Nephron progenitor cell (in vitro differentiated cells): Measurements from ENCODE around the gene WDR86.

ENCODE experiments used
- DNase-seq: peaks from one replicate; pipeline ENCODE4 v3.0.0; 2021
- H3K27ac Mint-ChIP-seq: 2 replicates; pipeline ENCODE4 v1.8.0; 2021; ENCODE audit warnings: mild to moderate bottlenecking, moderate library complexity, mixed read lengths
- H3K27me3 Mint-ChIP-seq: 2 replicates; pipeline ENCODE4 v1.8.0; 2021; ENCODE audit warnings: mild to moderate bottlenecking, low read depth, mixed read lengths; ENCODE audit not compliant: poor library complexity
- H3K36me3 Mint-ChIP-seq: 2 replicates; pipeline ENCODE4 v1.8.0; 2021; ENCODE audit warnings: low read depth, mixed read lengths
- H3K4me1 Mint-ChIP-seq: 2 replicates; pipeline ENCODE4 v1.8.0; 2021; ENCODE audit warnings: mixed read lengths
- H3K4me3 Mint-ChIP-seq: 2 replicates; pipeline ENCODE4 v1.8.0; 2021; ENCODE audit warnings: mild to moderate bottlenecking, moderate library complexity, mixed read lengths
- H3K9me3 Mint-ChIP-seq: 2 replicates; pipeline ENCODE4 v1.8.0; 2021; ENCODE audit warnings: mild to moderate bottlenecking, moderate library complexity, mixed read lengths
- TF ChIP-seq, protein P1 (sequence below): fragments of 200-600 bp; sonication (generic); IDR thresholded peaks from 2 replicates; pipeline ENCODE4 v1.5.0; 2021; ENCODE audit warnings: antibody characterized with exemption

Gene WDR86

GRCh38 chr7:151399906-151400305 lies 9.9 kb downstream of the WDR86 start:
- no peak overlapping the region for H3K4me3 Mint-ChIP-seq

GRCh38 chr7:151399305-151399601 lies 10.6 kb downstream of the WDR86 start:
- TF ChIP-seq, protein P1, sequence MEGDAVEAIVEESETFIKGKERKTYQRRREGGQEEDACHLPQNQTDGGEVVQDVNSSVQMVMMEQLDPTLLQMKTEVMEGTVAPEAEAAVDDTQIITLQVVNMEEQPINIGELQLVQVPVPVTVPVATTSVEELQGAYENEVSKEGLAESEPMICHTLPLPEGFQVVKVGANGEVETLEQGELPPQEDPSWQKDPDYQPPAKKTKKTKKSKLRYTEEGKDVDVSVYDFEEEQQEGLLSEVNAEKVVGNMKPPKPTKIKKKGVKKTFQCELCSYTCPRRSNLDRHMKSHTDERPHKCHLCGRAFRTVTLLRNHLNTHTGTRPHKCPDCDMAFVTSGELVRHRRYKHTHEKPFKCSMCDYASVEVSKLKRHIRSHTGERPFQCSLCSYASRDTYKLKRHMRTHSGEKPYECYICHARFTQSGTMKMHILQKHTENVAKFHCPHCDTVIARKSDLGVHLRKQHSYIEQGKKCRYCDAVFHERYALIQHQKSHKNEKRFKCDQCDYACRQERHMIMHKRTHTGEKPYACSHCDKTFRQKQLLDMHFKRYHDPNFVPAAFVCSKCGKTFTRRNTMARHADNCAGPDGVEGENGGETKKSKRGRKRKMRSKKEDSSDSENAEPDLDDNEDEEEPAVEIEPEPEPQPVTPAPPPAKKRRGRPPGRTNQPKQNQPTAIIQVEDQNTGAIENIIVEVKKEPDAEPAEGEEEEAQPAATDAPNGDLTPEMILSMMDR, result no peak
- no peak overlapping the region for H3K4me3 Mint-ChIP-seq
- H3K27me3 Mint-ChIP-seq, result peaks cover 3% of the 10 kb centered on the region
- no peak for DNase-seq
- peaks cover 41% of the 10 kb centered on the region for H3K36me3 Mint-ChIP-seq
- peaks cover 40% of the 10 kb centered on the region for H3K4me1 Mint-ChIP-seq
- H3K27ac Mint-ChIP-seq, result peak overlapping the region; percentile 61
- H3K9me3 Mint-ChIP-seq, result no peaks in the 10 kb centered on the region

More at GRCh38 chr7:151399906-151400305, 9.9 kb downstream of the WDR86 start:
- H3K4me1 Mint-ChIP-seq, result peaks cover 47% of the 10 kb centered on the region
- DNase-seq, result no peak
- H3K27ac Mint-ChIP-seq, result no peak overlapping the region
- TF ChIP-seq, protein P1, result no peak
- no peaks in the 10 kb centered on the region for H3K9me3 Mint-ChIP-seq
- H3K36me3 Mint-ChIP-seq, result peaks cover 41% of the 10 kb centered on the region
- peaks cover 3% of the 10 kb centered on the region for H3K27me3 Mint-ChIP-seq

DNA sequence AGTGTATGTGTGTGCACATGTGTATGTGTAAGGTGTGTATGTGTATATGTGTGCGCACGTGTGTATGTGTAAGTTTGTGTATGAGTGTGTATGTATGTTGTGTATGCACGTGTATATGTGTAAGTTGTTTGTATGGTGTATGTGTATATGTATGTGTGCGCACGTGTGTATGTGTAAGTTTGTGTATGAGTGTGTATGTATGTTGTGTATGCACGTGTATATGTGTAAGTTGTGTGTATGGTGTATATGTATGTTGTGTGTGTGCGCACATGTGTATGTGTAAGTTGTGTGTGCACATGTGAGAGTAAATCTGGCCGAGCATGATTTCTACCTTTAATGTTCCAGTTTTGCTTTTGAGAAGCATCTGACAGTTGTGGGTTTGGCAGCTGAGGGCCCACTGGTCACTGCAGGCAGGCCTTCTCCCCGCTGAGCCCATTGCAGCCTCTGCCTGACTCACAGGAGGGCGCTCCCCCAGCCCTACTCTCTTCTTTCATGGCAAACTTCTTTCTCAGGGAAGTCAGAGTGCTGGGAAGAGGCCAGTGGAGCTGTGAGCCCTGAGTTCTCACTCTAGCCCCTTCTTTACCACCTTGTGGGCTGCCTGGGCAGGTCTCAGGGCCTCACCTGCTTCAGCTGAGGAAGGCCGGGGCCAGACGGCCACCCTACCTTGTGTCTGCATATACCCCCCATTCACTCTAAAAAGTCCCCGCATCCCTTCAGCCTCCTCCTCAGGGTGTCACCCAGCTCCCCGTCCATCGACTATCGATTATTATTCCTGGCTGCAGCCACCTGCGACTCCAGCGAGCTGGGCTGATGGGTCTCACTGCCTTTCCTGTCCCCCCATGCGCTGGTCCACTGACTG lies 11.2 kb downstream of the WDR86 start:
- peaks cover 41% of the 10 kb centered on the region for H3K36me3 Mint-ChIP-seq

GRCh38 chr7:151397026-151397425 lies 12.8 kb downstream of the WDR86 start:
- peaks cover 39% of the 10 kb centered on the region for H3K4me1 Mint-ChIP-seq
- TF ChIP-seq, protein P1, result no peak
- H3K27me3 Mint-ChIP-seq, result peaks cover 8% of the 10 kb centered on the region

More for the DNA sequence above, 11.2 kb downstream of the WDR86 start:
- TF ChIP-seq, protein P1, result no peak
- no peak for DNase-seq
- peaks cover 3% of the 10 kb centered on the region for H3K27me3 Mint-ChIP-seq
- H3K9me3 Mint-ChIP-seq, result no peaks in the 10 kb centered on the region
- no peak overlapping the region for H3K4me3 Mint-ChIP-seq
- H3K27ac Mint-ChIP-seq, result peak overlapping the region; percentile 61
- peaks cover 39% of the 10 kb centered on the region for H3K4me1 Mint-ChIP-seq

GRCh38 chr7:151396328-151396970 lies 13.4 kb downstream of the WDR86 start:
- TF ChIP-seq, protein P1, result no peak
- Mint-ChIP-seq H3K27me3 (peaks cover 5% of the 10 kb centered on the region), H3K4me1 (peaks cover 38% of the 10 kb centered on the region), H3K27ac (no peak overlapping the region), H3K36me3 (peaks cover 41% of the 10 kb centered on the region), H3K9me3 (no peaks in the 10 kb centered on the region), H3K4me3 (no peak overlapping the region)
- no peak for DNase-seq

More at GRCh38 chr7:151397026-151397425, 12.8 kb downstream of the WDR86 start:
- DNase-seq, result no peak
- peaks cover 41% of the 10 kb centered on the region for H3K36me3 Mint-ChIP-seq
- H3K4me3 Mint-ChIP-seq, result no peak overlapping the region
- H3K27ac Mint-ChIP-seq, result no peak overlapping the region
- H3K9me3 Mint-ChIP-seq, result no peaks in the 10 kb centered on the region
